HepG2 (cell line): ENCODE data around the gene PLEKHG2. TPM values are rescaled to one million over a fixed set of nuclear protein-coding genes. Genes with fewer than 3 reads are reported as not detected.

Experiments
- ATAC-seq: fragments of 200-7000 bp; cut with Tn5 transposase; 3 replicates; pipeline ENCODE4 v1.9.1; 2020; ENCODE audit warnings: mild to moderate bottlenecking, moderate library complexity
- BruUV-seq: library from RNA; stranded (reverse); fragments of 400-500 nt; replicated peaks from 2 replicates; lab custom pipeline; 2021; lab: Mats Ljungman, UMichigan
- CTCF ChIA-PET: fragments of 300-600 bp; formaldehyde crosslinking; extraction: SDS; loops from one replicate; lab custom pipeline; 2021; ENCODE audit warnings: low total read pairs, inconsistent platforms, low intra/inter-chr PET ratio; lab: Yijun Ruan, JAX
- POLR2A ChIA-PET: fragments of 350-600 bp; sonication (Branson Sonifier 250); formaldehyde crosslinking; loops from one replicate; lab custom pipeline; 2020; ENCODE audit warnings: antibody characterized with exemption, inconsistent platforms; lab: Yijun Ruan, JAX
- DNase-seq: peaks from one replicate; pipeline ENCODE4 v3.0.0-alpha.2; 2015; ENCODE audit warnings: low spot score
- FAIRE-seq: peaks from 3 replicates; lab custom pipeline; 2011; peaks lifted over from hg19 to GRCh38; lab: Jason Lieb, UNC
- H2AFZ ChIP-seq: one replicate; pipeline ENCODE4 v1.6.1; 2011; ENCODE audit warnings: low read length, inconsistent platforms
- H3K27ac ChIP-seq: fragments of 300-600 bp; 3 replicates; pipeline ENCODE4 v1.8.0; 2011; ENCODE audit warnings: mixed run types, mild to moderate bottlenecking, mixed read lengths, low read length, inconsistent platforms; ENCODE audit not compliant: insufficient read depth; ENCODE audit errors: extremely low read length
- H3K27me3 ChIP-seq, 2 experiments: fragments of 200-600 bp in 1 of 2; 2 replicates in 1 of 2; 3 replicates in 1 of 2; pipeline versions ENCODE4 v1.6.0 to v1.8.0; 2011; ENCODE audit warnings: low read length in 2 of 2, mild to moderate bottlenecking in 2 of 2, moderate library complexity in 2 of 2, inconsistent platforms in 1 of 2; ENCODE audit not compliant: insufficient read depth in 2 of 2, control insufficient read depth in 1 of 2
- H3K36me3 ChIP-seq, 2 experiments: fragments of 200-600 bp in 1 of 2; replicated peaks in 1 of 2; 2 replicates in 1 of 2; 3 replicates in 1 of 2; pipeline versions ENCODE4 v1.5.1 to v1.8.0; 2011; ENCODE audit warnings: low read length in 2 of 2, inconsistent platforms in 1 of 2; ENCODE audit not compliant: insufficient read depth in 2 of 2, control insufficient read depth in 1 of 2
- H3K4me1 ChIP-seq: 2 replicates; pipeline ENCODE4 v1.5.1; 2012; ENCODE audit warnings: low read length, inconsistent platforms; ENCODE audit not compliant: insufficient read depth
- H3K4me2 ChIP-seq: 2 replicates; pipeline ENCODE4 v1.6.0; 2011; ENCODE audit warnings: low read depth, low read length, inconsistent platforms
- H3K4me3 ChIP-seq, 3 experiments: fragments of 200-600 bp in 1 of 3; sonication (generic), shearing (Covaris generic) in 1 of 3; replicated peaks in 1 of 3; 2 replicates each; pipeline ENCODE4 v1.5.1; 2011 to 2016; ENCODE audit warnings: low read length in 3 of 3, inconsistent platforms in 2 of 3, low read depth in 2 of 3, mild to moderate bottlenecking in 2 of 3, control low read depth in 1 of 3, mixed read lengths in 1 of 3; ENCODE audit not compliant: insufficient read depth in 1 of 3
- H3K79me2 ChIP-seq: one replicate; pipeline ENCODE4 v1.6.1; 2011; ENCODE audit warnings: low read length, inconsistent platforms; ENCODE audit not compliant: insufficient read depth
- H3K9ac ChIP-seq: 2 replicates; pipeline ENCODE4 v1.6.0; 2011; ENCODE audit warnings: mild to moderate bottlenecking, low read depth, low read length, inconsistent platforms; ENCODE audit not compliant: insufficient read depth
- H3K9me3 ChIP-seq: 2 replicates; pipeline ENCODE4 v1.5.1; 2012; ENCODE audit warnings: mild to moderate bottlenecking, low read length
- H4K20me1 ChIP-seq: 2 replicates; pipeline ENCODE4 v1.6.0; 2011; ENCODE audit warnings: inconsistent platforms, mild to moderate bottlenecking, low read length, moderate library complexity; ENCODE audit not compliant: insufficient read depth
- ARID2 ChIP-seq: sonication (generic); formaldehyde crosslinking; IDR thresholded peaks from 2 replicates; pipeline ENCODE4 v1.8.1; 2022; ENCODE audit warnings: mild to moderate bottlenecking, missing genetic modification reagents, borderline replicate concordance
- EED ChIP-seq: sonication (generic); formaldehyde crosslinking; IDR thresholded peaks from 2 replicates; pipeline ENCODE4 v1.5.0; 2020; ENCODE audit warnings: mild to moderate bottlenecking, missing genetic modification reagents
- HBP1 ChIP-seq: IDR thresholded peaks from 2 replicates; pipeline ENCODE4 v1.6.1; 2016; ENCODE audit warnings: low read depth, control low read depth
- IRF2 ChIP-seq: IDR thresholded peaks from 2 replicates; pipeline ENCODE4 v1.6.1; 2018; ENCODE audit warnings: missing genetic modification reagents, missing compliant biosample characterization
- MED13 ChIP-seq: sonication (generic); formaldehyde crosslinking; IDR thresholded peaks from 2 replicates; pipeline ENCODE4 v1.5.0; 2020; ENCODE audit warnings: missing genetic modification reagents
- PTBP1 ChIP-seq: fragments of 200-400 bp; formaldehyde crosslinking; IDR thresholded peaks from 2 replicates; pipeline ENCODE4 v1.6.1; 2018; ENCODE audit warnings: low read length, low read depth; ENCODE audit not compliant: poor library complexity, severe bottlenecking
- RERE ChIP-seq: IDR thresholded peaks from 2 replicates; pipeline ENCODE4 v1.6.1; 2016; ENCODE audit warnings: low read depth, missing genetic modification reagents, missing compliant biosample characterization
- SMAD3 ChIP-seq: sonication (generic); formaldehyde crosslinking; IDR thresholded peaks from 2 replicates; pipeline ENCODE4 v1.4.0; 2020; ENCODE audit warnings: missing genetic modification reagents
- ZBTB10 ChIP-seq: sonication (generic); formaldehyde crosslinking; IDR thresholded peaks from 2 replicates; pipeline ENCODE4 v1.4.0; 2020; ENCODE audit warnings: missing genetic modification reagents, borderline replicate concordance
- ZNF572 ChIP-seq: sonication (generic); formaldehyde crosslinking; IDR thresholded peaks from 2 replicates; pipeline ENCODE4 v1.5.1; 2020; ENCODE audit warnings: mild to moderate bottlenecking, missing genetic modification reagents
- ZNF577 ChIP-seq: sonication (generic); formaldehyde crosslinking; IDR thresholded peaks from 2 replicates; pipeline ENCODE4 v1.4.0; 2020; ENCODE audit warnings: mild to moderate bottlenecking, low read depth, missing genetic modification reagents, borderline replicate concordance
- ZNF747 ChIP-seq: sonication (generic); formaldehyde crosslinking; IDR thresholded peaks from 2 replicates; pipeline ENCODE4 v1.8.1; 2023; ENCODE audit warnings: missing genetic modification reagents, mild to moderate bottlenecking, borderline replicate concordance
- ZNF788 ChIP-seq: sonication (generic); formaldehyde crosslinking; IDR thresholded peaks from 2 replicates; pipeline ENCODE4 v1.5.0; 2020; ENCODE audit warnings: mild to moderate bottlenecking, missing genetic modification reagents, borderline replicate concordance
- WGBS: methylation state at CpG from one replicate; pipeline ENCODE4 v1.1.6; 2017; ENCODE audit warnings: low lambda C conversion rate; 5-methylcytosine and 5-hydroxymethylcytosine counted together
- in situ Hi-C: cut with HindIII; loops from 2 replicates; pipeline ENCODE4 v1.10.0; 2017; ENCODE audit warnings: low pct_unique_long_range_greater_than_20kb; ENCODE audit not compliant: extremely low pct_ligation_motif_present
- intact Hi-C: fragments of 100-400 bp; cut with micrococcal nuclease; formaldehyde crosslinking; loops from one replicate; pipeline ENCODE4 v1.10.0; 2022; ENCODE audit not compliant: unreplicated experiment
- polyA plus RNA-seq, 8 experiments: library from polyadenylated mRNA; depleted of rRNA in 3 of 8; stranded (reverse) in 7 of 8; unstranded in 1 of 8; fragments of >200 nt; fragmentation: Illumina TruSeq in 4 of 8; extraction: Trizol in 4 of 8; gene quantifications; 2 replicates each; pipeline versions ENCODE4 v1.2.1 to v1.2.3, GENCODE V29; 2011 to 2016; ENCODE audit warnings: low read depth in 4 of 8, missing spikeins in 1 of 8, mixed read lengths in 1 of 8; ENCODE audit not compliant: insufficient read depth in 1 of 8
- total RNA-seq, 5 experiments: library from RNA; depleted of rRNA; stranded (reverse); fragments of >200 nt; fragmentation: Illumina TruSeq; extraction: Trizol; gene quantifications; 2 replicates each; pipeline ENCODE4 v1.2.3, GENCODE V29; 2016; ENCODE audit warnings: low read depth in 1 of 5

Gene PLEKHG2
- total and polyA plus RNA-seq, 2 of the 13 experiments (the other 11 are each of a cell fraction or from before 2014, with no cell fraction given): 3.6 to 6.8 TPM

- TF ChIP-seq RERE (CRISPR knock-in tag) (no peak), ZNF572 (CRISPR knock-in tag) (no peak)
Measured at GRCh38 chr19:39411832-39412099, 703 bp upstream of the PLEKHG2 start (continued).

GRCh38 chr19:39412867-39413271 lies 400 bp downstream of the PLEKHG2 start:
- intact Hi-C loops (loop anchor here (5.0 to 10.0 kb wide), 3 partner anchors 71 to 291 kb away; partner anchors contain the start of genes EID2B and SAMD4B), in situ Hi-C loops (no loop called here)
- BruUV-seq: no TSS peak
- no peaks in the 10 kb centered on the region for H3K27me3 ChIP-seq
- WGBS: 0% methylated on average over 3 of the region's 24 CpGs
- H4K20me1 ChIP-seq: peaks cover 10% of the 10 kb centered on the region; the same call in 1 of the 2 replicates
- peaks cover 59% of the 10 kb centered on the region for H3K4me1 ChIP-seq
- no peak for ATAC-seq
- DNase-seq: no peak
- H3K4me3 ChIP-seq: peak overlapping the region; percentile 65 to 97 (median 95)
- FAIRE-seq: no peak
- H3K4me2 ChIP-seq: peak overlapping the region; percentile 87
- peak overlapping the region; percentile 62 for H3K27ac ChIP-seq
- ChIA-PET CTCF (interaction anchor here (1.1 to 5.1 kb wide), 4 partner anchors 15 to 71 kb away, joined by 3 to 127 read pairs (median 4); partner anchors contain the start of genes MED29, PAF1 and SAMD4B), POLR2A (interaction anchor here (1.0 to 2.3 kb wide), 8 partner anchors 11 to 61 kb away, joined by 3 to 123 read pairs (median 40); partner anchors contain the start of genes MED29, PAF1 and RPS16)
- H3K79me2 ChIP-seq: peaks cover 27% of the 10 kb centered on the region
- peak overlapping the region; percentile 76 for H3K9ac ChIP-seq
- no peak overlapping the region for H2AFZ ChIP-seq
- no peaks in the 10 kb centered on the region for H3K9me3 ChIP-seq
- 0 out of 5 replicates have a peak, but pooled peaks cover 0 to 5% of the 10 kb centered on the region in 2 experiments for H3K36me3 ChIP-seq
- TF ChIP-seq IRF2 (CRISPR knock-in tag) (0 out of 2 replicates have a peak, but pooled peaks have one; percentile 42), ZBTB10 (CRISPR knock-in tag) (peak; percentile 91; the same call in 1 of the 2 replicates), ARID2 (CRISPR knock-in tag) (no peak), ZNF747 (CRISPR knock-in tag) (0 out of 2 replicates have a peak, but pooled peaks have one; percentile 61), SMAD3 (CRISPR knock-in tag) (peak; percentile 5; the same call in 1 of the 2 replicates), ZNF788 (peak; percentile 60; the same call in 1 of the 2 replicates), MED13 (CRISPR knock-in tag) (no peak), EED (0 out of 2 replicates have a peak, but pooled peaks have one; percentile 52), ZNF577 (CRISPR knock-in tag) (no peak), PTBP1 (peak; percentile 5), HBP1 (CRISPR knock-in tag) (no peak)
